ENCODE measurements around the gene IGF2.
"Not testable (repeated sequence)": the region's sequence is repeated elsewhere in the genome, so short reads cannot be mapped to it uniquely, and the experiment has no call there.

The IGF2 gene

GRCh38 chr11:2136209-2136951 lies 2.8 kb downstream of the IGF2 start:
- no peak for DNase-seq

DNA sequence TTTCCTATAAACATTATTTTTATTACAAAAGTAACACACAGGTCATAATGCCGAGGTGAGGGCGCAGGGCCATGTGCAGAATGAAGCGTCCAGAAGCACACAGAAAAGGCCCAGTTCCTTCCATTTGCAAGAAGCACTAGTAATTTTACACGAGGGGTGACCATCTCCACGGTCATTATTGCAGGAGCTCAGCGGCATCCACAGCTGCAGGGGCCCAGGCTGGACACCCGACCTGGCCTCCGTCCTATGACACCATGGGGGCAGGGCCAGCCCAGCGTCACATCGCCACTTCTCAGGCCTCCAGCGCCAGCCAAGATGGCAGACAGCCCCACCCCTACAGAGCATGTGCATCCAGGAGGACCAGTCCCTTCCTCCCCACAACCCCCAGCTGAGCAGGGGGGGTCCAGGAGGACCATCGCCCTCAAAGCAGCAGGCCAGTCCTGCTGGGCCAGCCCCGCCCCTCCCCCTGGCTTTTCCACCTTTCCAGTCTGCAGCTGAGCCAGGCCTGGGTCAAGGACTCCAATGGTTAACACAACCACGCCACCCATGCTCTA lies 3.5 kb downstream of the IGF2 start:
- no peak for DNase-seq

DNA sequence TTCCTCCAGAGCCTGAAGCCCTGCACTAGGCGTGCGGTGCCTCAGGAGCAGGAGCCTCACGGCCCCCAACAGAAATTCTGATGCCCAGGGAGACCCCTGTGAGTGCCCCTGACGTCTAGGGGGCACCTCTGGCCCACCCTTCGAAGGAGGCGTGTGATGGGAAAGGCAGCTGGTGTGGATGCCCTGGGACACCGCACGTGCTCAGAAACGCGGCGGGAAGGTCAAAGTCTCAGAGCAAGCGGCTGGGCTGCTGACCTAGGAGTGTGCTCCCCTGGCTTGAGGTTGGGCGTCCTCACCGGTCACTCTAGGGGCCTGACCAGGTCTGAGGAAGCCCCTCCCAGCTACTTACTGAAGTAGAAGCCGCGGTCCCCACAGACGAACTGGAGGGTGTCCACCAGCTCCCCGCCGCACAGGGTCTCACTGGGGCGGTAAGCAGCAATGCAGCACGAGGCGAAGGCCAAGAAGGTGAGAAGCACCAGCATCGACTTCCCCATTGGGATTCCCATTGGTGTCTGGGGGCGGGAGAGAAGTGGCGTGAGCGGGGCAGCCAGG lies 4.1 kb downstream of the IGF2 start:
- DNase-seq, result no peak

DNA sequence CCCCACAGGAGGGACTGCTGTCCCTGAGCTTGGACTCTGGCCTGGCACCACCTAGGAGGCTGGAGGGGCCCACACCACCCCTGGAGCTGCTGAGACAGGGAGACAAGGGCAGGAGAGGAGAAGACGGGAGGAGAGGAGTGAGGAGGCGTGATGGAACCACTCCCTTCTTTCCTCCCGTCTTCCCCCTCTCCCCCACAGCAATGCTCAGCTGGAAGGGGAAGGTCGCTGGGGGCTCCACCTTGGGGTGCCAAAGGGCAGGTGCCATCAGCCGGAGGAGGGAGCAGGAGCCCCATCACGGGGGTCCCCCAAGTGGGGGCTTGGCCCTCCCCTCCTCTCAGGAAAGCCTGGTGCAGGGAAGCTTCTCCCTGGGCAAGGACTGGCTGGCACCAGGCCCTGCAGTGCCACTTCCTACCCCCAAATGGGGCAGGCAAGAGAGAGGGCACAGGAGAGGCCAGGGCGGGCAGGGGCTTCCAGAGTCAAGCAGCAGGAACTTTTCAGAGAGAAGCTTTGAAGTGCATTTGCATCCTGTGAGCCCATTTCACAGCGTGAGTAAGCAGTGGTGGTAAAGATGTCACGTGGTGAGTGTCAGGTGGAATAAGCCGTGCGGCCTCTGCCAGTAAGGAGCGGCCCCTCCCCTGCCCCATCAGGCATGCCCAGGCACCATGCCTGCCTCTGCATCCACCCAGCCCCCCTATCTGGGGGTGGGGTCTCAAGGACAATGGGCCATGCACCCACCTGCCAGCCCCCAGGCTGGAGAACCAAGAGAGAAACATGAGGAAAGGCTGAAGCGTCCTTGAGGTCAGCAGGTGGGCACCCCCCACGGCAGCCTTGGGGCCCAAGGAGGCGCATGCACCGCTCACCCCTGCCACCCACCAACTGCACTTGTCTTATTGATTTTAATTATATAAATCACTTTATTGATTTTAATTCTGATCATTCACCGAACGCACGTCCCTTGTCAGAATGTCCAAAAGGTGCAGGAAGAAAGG lies 4.9 kb downstream of the IGF2 start:
- DNase-seq, result no peak

GRCh38 chr11:2133241-2134021 lies 5.8 kb downstream of the IGF2 start:
- no peak for DNase-seq

DNA sequence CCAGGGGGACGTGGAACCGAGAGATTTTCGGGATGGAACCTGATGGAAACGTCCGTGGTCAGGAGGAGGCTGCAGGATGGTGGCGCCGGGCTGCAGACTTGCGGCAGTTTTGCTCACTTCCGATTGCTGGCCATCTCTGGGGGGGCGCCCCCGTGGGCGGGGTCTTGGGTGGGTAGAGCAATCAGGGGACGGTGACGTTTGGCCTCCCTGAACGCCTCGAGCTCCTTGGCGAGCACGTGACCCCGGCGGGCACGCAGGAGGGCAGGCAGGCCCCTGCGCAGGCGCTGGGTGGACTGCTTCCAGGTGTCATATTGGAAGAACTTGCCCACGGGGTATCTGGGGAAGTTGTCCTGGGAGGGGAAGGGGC lies 6.3 kb downstream of the IGF2 start:
- no peak for DNase-seq

GRCh38 chr11:2132246-2132645 lies 6.9 kb downstream of the IGF2 start:
- DNase-seq, result no peak

DNA sequence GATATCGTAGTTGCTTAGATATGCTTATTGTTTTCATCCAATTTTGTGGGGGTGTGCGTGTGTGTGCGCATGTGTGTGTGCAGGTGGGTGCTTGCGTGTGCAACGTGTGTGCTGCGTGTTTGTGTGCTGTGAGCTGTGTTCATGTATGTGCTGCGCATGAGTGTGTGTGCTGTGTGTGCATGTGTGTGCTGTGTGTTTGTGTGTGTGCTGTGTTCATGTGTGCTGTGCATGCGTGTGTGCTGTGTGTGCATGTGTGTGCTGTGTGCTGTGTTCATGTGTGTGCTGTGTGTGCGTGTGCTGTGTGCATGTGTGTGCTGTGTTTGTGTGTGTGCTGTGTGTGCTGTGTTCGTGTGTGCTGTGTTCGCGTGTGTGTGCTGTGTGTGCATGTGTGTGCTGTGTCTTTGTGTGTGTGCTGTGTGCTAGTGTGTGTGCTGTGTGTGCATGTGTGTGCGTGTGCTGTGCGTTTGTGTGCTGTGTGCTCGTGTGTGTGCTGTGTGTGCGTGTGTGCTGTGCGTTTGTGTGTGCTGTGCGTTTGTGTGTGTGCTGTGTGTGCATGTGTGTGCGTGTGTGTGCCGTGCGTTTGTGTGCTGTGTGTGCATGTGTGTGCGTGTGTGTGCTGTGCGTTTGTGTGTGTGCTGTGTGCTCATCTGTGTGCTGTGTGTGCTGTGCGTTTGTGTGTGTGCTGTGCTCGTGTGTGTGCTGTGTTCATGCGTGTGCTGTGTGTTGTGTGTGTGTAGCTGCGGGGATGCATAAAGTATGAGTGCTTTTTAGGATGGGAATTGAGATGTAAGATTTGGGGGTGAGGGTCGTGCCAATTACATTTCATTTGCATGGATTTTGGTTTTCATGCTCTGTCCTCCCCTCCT lies 7.6 kb downstream of the IGF2 start:
- no peak for DNase-seq

DNA sequence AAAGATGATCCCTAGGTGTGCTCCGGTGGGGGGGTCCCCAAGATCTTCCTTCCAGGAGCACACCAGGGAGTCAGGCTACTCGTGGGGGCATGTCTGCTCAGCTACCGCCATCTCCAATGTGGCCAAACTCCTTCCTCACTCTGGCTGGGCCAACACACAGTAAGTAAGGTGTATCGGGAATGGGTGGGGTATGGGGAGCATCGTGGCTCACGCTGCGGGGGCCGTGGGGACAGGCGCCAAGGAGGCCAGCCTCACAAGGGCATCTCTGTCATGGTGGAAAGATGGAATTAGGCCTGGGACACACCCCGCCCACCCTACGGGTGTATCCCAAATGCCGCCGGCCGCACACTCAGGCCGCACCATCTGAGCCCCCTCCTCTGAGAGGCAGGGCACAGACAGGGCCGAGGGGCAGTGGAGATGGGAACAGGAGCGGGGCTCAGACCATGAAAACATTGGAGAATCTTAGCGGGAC lies 8.3 kb downstream of the IGF2 start:
- DNase-seq, result no peak

- no peak for DNase-seq
These were observed 9.4 kb downstream of the IGF2 start for GRCh38 chr11:2129699-2130366.

- no peak for DNase-seq
These were observed 9.9 kb downstream of the IGF2 start for GRCh38 chr11:2129308-2129698.

DNA sequence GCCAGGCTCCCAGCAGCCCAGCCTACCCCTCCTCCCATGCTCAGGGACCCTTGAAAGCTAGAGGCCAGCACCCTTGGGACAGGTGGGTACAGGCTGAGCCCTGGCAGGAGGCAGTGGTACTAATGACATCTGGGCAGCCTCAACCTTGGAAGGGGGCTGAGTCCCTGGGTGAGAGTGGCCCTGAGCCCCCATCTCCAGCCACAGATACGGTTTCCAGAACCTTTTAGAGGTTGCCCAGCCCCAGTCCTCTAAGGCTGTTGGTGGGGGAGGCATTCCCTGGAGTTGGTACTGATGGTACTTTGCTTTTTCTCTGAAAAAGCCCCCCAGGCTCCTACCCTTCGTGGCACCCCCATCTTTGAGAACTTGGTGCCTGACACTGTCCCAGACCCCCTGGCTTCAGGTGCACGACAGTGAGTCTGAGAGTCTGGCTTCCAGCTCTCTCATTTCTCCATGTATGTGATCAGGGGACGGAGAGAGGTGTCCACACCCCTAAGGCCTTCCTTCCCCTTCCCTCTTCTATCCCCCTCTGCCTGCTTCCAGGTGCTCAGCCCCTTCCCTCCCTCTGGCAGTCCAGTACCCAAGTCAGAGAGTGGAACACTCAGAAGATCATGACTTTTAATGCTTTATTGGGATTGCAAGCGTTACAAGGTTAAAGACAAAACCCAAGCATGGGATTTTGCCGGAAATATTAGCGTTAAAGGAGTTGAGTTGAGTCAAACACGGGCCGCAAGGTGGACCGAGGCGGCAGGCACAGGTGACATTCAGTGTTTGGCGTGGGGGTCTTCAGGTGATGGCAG lies 10.5 kb downstream of the IGF2 start:
- DNase-seq, result no peak

- no peak for DNase-seq
These were observed 11.1 kb downstream of the IGF2 start for GRCh38 chr11:2128130-2128510.

- no peak for DNase-seq
These were observed 11.6 kb downstream of the IGF2 start for GRCh38 chr11:2127482-2128129.

DNA sequence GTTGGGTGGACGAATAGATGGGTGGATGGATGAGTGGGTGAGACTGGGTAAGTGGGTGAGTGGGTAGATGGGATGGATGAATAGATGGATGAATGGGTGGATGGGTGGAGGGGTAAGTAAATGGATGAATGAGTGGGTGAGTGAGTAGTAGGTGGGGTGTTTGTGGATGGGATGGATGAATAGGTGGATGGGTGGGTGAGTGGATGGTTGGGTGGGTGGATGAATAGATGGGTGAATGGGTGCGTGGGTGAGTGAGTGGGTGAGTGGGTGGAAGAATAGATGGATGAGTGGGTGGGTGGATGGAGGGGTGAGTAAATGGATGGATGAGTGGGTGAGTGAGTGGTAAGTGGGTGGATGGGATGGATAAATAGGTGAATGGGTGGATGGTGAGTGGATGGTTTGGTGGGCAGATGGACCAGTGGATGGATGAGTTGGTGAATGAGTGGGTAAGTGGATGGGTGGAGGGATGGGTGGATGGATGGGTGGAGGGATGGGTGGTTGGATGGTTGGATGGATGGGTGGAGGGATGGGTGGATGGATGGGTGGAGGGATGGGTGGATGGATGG lies 12.6 kb downstream of the IGF2 start:
- no peak for DNase-seq

DNA sequence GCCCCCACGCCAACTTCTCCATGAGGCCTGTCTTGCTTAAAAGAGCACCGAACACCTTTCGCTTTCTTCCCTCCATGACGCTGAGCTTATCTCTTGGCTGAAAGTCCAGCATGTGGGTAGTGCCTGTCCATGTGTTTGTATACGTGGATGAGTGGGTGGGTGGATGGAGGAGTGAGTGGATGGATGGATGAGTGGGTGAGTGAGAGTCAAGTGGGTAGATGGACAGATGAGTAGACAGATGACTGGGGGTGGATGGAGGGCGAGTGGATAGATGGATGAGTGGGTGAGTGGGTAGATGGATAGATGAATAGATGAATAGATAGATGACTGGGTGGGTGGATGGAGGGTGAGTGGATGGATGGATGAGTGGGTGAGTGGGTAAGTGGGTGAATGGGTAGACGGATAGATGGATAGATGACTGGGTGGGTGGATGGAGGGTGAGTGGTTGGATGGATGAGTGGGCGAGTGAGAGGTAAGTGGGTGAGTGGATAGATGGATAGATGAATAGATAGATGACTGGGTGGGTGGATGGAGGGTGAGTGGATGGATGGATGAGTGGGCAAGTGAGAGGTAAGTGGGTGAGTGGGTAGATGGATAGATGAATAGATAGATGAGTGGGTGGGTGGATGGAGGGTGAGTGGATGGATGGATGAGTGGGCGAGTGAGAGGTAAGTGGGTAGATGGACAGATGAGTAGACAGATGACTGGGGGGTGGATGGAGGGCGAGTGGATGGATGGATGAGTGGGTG lies 14.3 kb downstream of the IGF2 start:
- DNase-seq, result not testable (repeated sequence)

DNA sequence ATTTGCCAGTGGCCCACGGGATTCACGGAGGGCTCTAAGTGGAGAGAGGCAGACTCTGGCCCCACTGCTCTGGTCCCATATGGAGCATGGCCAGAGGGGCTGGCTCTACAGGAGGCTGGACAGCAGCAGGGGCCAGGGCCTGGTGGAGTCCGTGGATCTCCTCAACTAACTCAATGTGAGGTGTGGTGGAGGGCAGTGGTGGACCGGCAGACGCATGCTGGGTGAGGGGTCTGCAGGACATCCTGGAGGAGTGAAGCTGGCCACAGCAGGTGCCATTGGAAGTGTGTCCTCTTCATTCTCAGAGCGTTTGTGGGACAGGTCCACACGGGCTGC lies 15.6 kb downstream of the IGF2 start:
- DNase-seq, result no peak

DNA sequence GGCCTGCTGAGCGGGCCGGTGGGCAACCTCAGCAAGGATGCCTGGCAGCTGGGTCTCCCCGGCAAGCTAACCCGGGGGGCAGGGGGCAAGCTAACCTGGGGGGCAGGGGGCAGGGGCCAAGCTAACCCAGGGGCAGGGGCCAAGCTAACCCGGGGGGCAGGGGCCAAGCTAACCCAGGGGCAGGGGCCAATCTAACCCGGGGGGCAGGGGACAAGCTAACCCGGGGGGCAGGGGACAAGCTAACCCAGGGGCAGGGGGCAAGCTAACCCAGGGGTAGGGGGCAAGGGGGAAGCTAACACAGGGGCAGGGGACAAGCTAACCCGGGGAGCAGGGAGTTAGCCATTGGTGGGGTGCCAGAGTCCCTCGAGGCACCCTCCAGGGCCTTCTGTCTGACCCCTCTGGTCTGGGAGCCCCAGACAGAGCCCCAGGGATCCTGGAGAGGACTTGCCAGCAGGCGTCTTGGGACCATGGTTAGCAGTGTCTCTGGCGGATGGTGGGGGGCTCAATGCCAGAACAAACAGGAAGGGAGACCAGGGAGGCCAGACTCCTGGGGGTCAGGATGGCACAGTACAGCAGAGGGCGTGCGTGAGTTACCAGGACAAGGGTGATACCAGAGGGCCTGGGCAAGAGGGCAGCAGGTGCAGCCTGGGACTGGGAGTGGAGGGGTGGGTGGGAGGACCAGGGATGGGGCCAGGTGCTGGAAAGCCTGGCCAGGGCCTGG lies 16.1 kb downstream of the IGF2 start:
- DNase-seq, result no peak
